ENCODE measurements around the gene ADAP1.

The ADAP1 gene

DNA sequence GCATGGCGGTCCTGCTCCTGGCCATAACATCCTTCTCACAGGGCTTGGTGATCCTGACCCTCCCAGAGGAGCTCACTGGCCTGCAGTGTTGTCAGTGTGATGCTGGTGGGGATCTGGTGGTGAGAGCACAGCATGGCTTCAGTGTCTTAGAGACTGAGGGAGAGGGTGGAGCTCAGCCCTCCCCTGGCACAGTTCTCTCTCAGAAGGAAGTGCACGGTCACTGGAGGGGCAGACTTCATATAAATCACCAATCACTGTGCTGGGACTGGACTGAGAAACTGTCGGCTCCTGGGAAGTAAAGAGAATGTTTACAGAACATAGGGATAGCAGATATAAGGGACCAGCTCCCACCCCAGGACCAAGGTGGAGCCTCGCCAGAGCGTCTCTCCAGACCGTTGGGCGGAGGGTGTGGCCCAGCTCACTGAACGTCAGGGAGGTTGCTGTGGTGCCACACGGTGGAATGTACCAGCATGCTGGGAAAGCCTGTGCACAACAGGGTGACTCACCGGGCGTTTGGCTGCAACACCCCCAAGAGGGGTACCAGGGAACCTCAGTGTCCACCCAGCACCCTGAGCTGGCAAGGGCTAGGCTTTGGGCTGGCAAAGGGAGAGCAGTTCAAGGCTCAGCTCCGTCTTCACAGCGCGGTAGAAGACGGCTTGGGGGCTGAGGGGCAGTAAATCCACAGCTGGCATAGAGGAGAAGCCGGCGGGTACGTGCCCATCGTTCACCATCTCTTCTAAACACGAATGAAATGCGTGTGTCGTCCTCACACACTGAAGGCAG lies 86.9 kb downstream of the ADAP1 start:
- CTCF ChIA-PET: interaction anchor here (1.0 to 1.2 kb wide), 2 partner anchors 79 to 82 kb away, joined by 3 read pairs; no protein-coding TSS in a partner anchor
- H3K4me3 ChIP-seq (ENCODE audit: control insufficient read depth in 1 of 7, extremely low read depth in 1 of 7, insufficient read depth in 4 of 7, low read depth in 2 of 7, low read length in 6 of 7): no peak overlapping the region
- 97% methylated on average over 21 of the region's 22 CpGs for WGBS (ENCODE audit: insufficient coverage)
- no peaks in the 10 kb centered on the region for H3K27me3 ChIP-seq (replicated peaks in 2 of 5; ENCODE audit: control insufficient read depth in 4 of 5, insufficient read depth in 5 of 5, low read length in 4 of 5)
- DNase-seq: no peak
- peaks cover 5 to 49% (median 31%) of the 10 kb centered on the region in 4 experiments for H3K36me3 ChIP-seq (ENCODE audit: control insufficient read depth in 4 of 4, insufficient read depth in 4 of 4, low read length in 3 of 4)
- no peaks in the 10 kb centered on the region for H3K4me1 ChIP-seq (ENCODE audit: control extremely low read depth in 1 of 4, control insufficient read depth in 4 of 4, insufficient read depth in 4 of 4, low read length in 3 of 4)
- H3K9me3 ChIP-seq (ENCODE audit: control extremely low read depth in 1 of 5, control insufficient read depth in 4 of 5, insufficient read depth in 2 of 5, low read depth in 1 of 5, low read length in 4 of 5): no peaks in the 10 kb centered on the region
- no peak overlapping the region for H3K27ac ChIP-seq (ENCODE audit: insufficient read depth in 1 of 2, low read depth in 1 of 2, low read length in 2 of 2, poor library complexity in 1 of 2, severe bottlenecking in 2 of 2)
- POLR2A ChIA-PET: no interaction called here

DNA sequence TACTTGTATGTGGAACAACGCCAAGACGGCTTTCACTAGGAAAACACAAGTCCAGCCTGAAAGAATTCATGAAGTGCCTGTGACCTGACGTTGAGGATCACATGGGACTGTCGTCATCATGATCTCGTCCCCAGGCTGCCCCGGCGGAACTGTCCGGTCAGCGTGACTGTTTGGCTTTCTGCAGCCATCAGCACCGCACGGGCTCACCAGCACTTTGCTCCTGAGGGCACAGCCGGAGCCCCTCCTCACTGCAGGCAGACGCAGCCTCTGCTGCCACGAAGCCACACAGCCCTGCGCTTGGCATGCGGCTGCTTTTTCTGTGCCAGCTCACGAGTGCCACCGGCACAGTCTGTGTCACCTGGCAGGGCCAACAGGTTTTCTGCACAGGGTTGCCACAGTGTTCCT lies 87.5 kb downstream of the ADAP1 start:
- no peaks in the 10 kb centered on the region for H3K4me1 ChIP-seq (ENCODE audit: control extremely low read depth in 1 of 4, control insufficient read depth in 4 of 4, insufficient read depth in 4 of 4, low read length in 3 of 4)
- 98% methylated on average over 18 of the region's 18 CpGs for WGBS (ENCODE audit: insufficient coverage)
- peaks cover 5 to 51% (median 31%) of the 10 kb centered on the region in 4 experiments for H3K36me3 ChIP-seq (ENCODE audit: control insufficient read depth in 4 of 4, insufficient read depth in 4 of 4, low read length in 3 of 4)
- POLR2A ChIA-PET: no interaction called here
- no peak overlapping the region for H3K27ac ChIP-seq (ENCODE audit: insufficient read depth in 1 of 2, low read depth in 1 of 2, low read length in 2 of 2, poor library complexity in 1 of 2, severe bottlenecking in 2 of 2)
- no peaks in the 10 kb centered on the region for H3K9me3 ChIP-seq (ENCODE audit: control extremely low read depth in 1 of 5, control insufficient read depth in 4 of 5, insufficient read depth in 2 of 5, low read depth in 1 of 5, low read length in 4 of 5)
- H3K4me3 ChIP-seq (ENCODE audit: control insufficient read depth in 1 of 7, extremely low read depth in 1 of 7, insufficient read depth in 4 of 7, low read depth in 2 of 7, low read length in 6 of 7): no peak overlapping the region
- no peaks in the 10 kb centered on the region for H3K27me3 ChIP-seq (replicated peaks in 2 of 5; ENCODE audit: control insufficient read depth in 4 of 5, insufficient read depth in 5 of 5, low read length in 4 of 5)
- CTCF ChIA-PET: interaction anchor here (1.0 to 1.2 kb wide), 2 partner anchors 79 to 81 kb away, joined by 3 read pairs; no protein-coding TSS in a partner anchor
- no peak for DNase-seq

DNA sequence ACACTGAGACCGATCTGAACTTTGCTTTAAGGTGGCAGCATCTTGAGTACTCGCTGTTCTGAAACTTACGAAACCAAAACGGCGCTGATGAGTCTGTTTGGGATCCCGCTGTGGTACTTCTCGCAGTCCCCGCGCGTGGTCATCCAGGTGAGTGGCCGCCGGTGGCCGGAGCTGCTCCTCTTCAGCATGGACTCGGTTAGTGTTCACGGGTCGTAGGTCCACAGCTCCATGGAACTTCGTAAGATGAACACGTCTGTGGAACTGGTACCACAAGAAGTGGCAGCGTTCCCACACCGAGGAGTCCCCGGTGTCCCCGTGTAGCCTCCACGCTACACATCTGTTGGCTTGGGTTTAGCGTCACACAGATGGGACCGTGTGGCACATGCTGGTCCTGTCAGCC lies 88.6 kb downstream of the ADAP1 start:
- no peak overlapping the region for H3K27ac ChIP-seq (ENCODE audit: insufficient read depth in 1 of 2, low read depth in 1 of 2, low read length in 2 of 2, poor library complexity in 1 of 2, severe bottlenecking in 2 of 2)
- CTCF ChIA-PET: no interaction called here
- H3K4me3 ChIP-seq (ENCODE audit: control insufficient read depth in 1 of 7, extremely low read depth in 1 of 7, insufficient read depth in 4 of 7, low read depth in 2 of 7, low read length in 6 of 7): no peak overlapping the region
- DNase-seq: no peak
- POLR2A ChIA-PET: interaction anchor here (0.6 kb wide), 1 partner anchor 9 kb away, joined by 3 read pairs; no protein-coding TSS in a partner anchor
- H3K4me1 ChIP-seq (ENCODE audit: control extremely low read depth in 1 of 4, control insufficient read depth in 4 of 4, insufficient read depth in 4 of 4, low read length in 3 of 4): no peaks in the 10 kb centered on the region
- no peaks in the 10 kb centered on the region for H3K27me3 ChIP-seq (replicated peaks in 2 of 5; ENCODE audit: control insufficient read depth in 4 of 5, insufficient read depth in 5 of 5, low read length in 4 of 5)
- 98% methylated on average over 25 of the region's 25 CpGs for WGBS (ENCODE audit: insufficient coverage)
- peaks cover 8 to 59% (median 36%) of the 10 kb centered on the region in 4 experiments for H3K36me3 ChIP-seq (ENCODE audit: control insufficient read depth in 4 of 4, insufficient read depth in 4 of 4, low read length in 3 of 4)
- no peaks in the 10 kb centered on the region for H3K9me3 ChIP-seq (ENCODE audit: control extremely low read depth in 1 of 5, control insufficient read depth in 4 of 5, insufficient read depth in 2 of 5, low read depth in 1 of 5, low read length in 4 of 5)

DNA sequence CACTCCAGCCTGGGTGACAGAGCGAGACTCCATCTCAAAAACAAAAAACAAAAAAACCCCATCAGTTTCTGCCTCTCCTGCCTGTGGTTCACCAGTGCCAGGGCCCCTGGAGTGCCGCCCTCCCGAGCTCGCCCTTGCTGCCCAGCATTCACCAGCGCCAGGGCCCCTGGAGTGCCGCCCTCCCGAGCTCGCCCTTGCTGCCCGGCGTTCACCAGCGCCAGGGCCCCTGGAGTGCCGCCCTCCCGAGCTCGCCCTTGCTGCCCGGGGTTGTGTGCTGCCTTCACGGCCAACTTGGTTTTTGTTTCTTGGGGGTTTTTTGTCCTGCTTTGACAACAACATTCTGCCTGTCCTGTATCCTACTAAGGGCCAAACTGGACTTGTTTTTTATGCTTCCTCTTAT lies 91.4 kb downstream of the ADAP1 start:
- WGBS (ENCODE audit: insufficient coverage): 95% methylated on average over 7 of the region's 16 CpGs
- Histone ChIP-seq H3K27me3 (replicated peaks in 2 of 5; ENCODE audit: control insufficient read depth in 4 of 5, insufficient read depth in 5 of 5, low read length in 4 of 5) (no peaks in the 10 kb centered on the region), H3K4me1 (ENCODE audit: control extremely low read depth in 1 of 4, control insufficient read depth in 4 of 4, insufficient read depth in 4 of 4, low read length in 3 of 4) (no peaks in the 10 kb centered on the region), H3K27ac (ENCODE audit: insufficient read depth in 1 of 2, low read depth in 1 of 2, low read length in 2 of 2, poor library complexity in 1 of 2, severe bottlenecking in 2 of 2) (no peak overlapping the region), H3K4me3 (ENCODE audit: control insufficient read depth in 1 of 7, extremely low read depth in 1 of 7, insufficient read depth in 4 of 7, low read depth in 2 of 7, low read length in 6 of 7) (no peak overlapping the region), H3K9me3 (ENCODE audit: control extremely low read depth in 1 of 5, control insufficient read depth in 4 of 5, insufficient read depth in 2 of 5, low read depth in 1 of 5, low read length in 4 of 5) (no peaks in the 10 kb centered on the region), H3K36me3 (ENCODE audit: control insufficient read depth in 4 of 4, insufficient read depth in 4 of 4, low read length in 3 of 4) (peaks cover 11 to 70% (median 46%) of the 10 kb centered on the region in 4 experiments)
- POLR2A ChIA-PET: no interaction called here
- DNase-seq: no peak
- CTCF ChIA-PET: interaction anchor here (0.8 to 1.2 kb wide), 2 partner anchors 10 to 71 kb away, joined by 3 read pairs; no protein-coding TSS in a partner anchor

DNA sequence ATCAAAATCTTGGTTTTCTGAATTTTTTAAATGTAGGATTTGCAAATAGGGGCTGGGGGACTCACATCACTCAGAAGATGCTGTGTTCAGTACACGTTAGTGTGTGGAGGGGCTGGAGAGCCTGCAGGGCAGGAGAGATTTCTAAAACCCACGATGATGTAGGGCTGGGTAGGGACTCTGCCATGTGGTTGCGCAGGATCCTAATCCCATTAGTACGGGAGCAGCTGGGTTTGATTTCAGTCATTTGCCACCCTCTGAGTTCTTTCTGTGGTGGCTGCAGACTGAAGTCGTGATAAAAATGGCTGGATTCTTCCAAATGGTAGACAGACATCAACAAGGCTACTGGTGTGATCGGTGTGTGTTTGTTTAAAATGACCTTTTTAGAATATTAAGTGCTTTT lies 92.3 kb downstream of the ADAP1 start:
- POLR2A ChIA-PET: no interaction called here
- CTCF ChIA-PET: no interaction called here
- H3K27me3 ChIP-seq (replicated peaks in 2 of 5; ENCODE audit: control insufficient read depth in 4 of 5, insufficient read depth in 5 of 5, low read length in 4 of 5): no peaks in the 10 kb centered on the region
- no peak overlapping the region for H3K27ac ChIP-seq (ENCODE audit: insufficient read depth in 1 of 2, low read depth in 1 of 2, low read length in 2 of 2, poor library complexity in 1 of 2, severe bottlenecking in 2 of 2)
- peaks cover 11 to 67% (median 40%) of the 10 kb centered on the region in 4 experiments for H3K36me3 ChIP-seq (ENCODE audit: control insufficient read depth in 4 of 4, insufficient read depth in 4 of 4, low read length in 3 of 4)
- no peaks in the 10 kb centered on the region for H3K9me3 ChIP-seq (ENCODE audit: control extremely low read depth in 1 of 5, control insufficient read depth in 4 of 5, insufficient read depth in 2 of 5, low read depth in 1 of 5, low read length in 4 of 5)
- no peak overlapping the region for H3K4me3 ChIP-seq (ENCODE audit: control insufficient read depth in 1 of 7, extremely low read depth in 1 of 7, insufficient read depth in 4 of 7, low read depth in 2 of 7, low read length in 6 of 7)
- DNase-seq: no peak
- 100% methylated on average over 5 of the region's 6 CpGs for WGBS (ENCODE audit: insufficient coverage)
- H3K4me1 ChIP-seq (ENCODE audit: control extremely low read depth in 1 of 4, control insufficient read depth in 4 of 4, insufficient read depth in 4 of 4, low read length in 3 of 4): no peaks in the 10 kb centered on the region

DNA sequence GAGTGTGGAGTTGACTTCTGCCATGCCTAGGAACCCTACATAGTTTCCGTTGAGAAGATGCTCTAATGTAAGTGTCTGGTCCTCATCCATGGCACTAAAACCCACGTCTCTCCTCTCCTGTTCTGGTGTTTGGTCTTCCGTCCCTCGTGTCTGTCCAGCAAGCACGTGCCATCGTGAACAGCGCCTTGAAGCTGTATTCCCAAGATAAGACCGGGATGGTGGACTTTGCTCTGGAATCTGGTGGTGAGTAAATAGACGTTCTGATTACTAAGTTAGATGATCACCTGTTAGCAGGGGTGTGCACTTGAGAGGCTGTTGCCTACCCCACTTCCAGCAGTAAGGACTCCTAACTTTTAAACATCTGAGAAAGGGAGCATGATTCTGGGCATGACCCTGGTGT lies 93.3 kb downstream of the ADAP1 start:
- 100% methylated on average over 8 of the region's 9 CpGs for WGBS (ENCODE audit: insufficient coverage)
- Histone ChIP-seq H3K27me3 (replicated peaks in 2 of 5; ENCODE audit: control insufficient read depth in 4 of 5, insufficient read depth in 5 of 5, low read length in 4 of 5) (no peaks in the 10 kb centered on the region), H3K9me3 (ENCODE audit: control extremely low read depth in 1 of 5, control insufficient read depth in 4 of 5, insufficient read depth in 2 of 5, low read depth in 1 of 5, low read length in 4 of 5) (no peaks in the 10 kb centered on the region), H3K27ac (ENCODE audit: insufficient read depth in 1 of 2, low read depth in 1 of 2, low read length in 2 of 2, poor library complexity in 1 of 2, severe bottlenecking in 2 of 2) (no peak overlapping the region), H3K4me3 (ENCODE audit: control insufficient read depth in 1 of 7, extremely low read depth in 1 of 7, insufficient read depth in 4 of 7, low read depth in 2 of 7, low read length in 6 of 7) (no peak overlapping the region), H3K36me3 (ENCODE audit: control insufficient read depth in 4 of 4, insufficient read depth in 4 of 4, low read length in 3 of 4) (peaks cover 11 to 71% (median 39%) of the 10 kb centered on the region in 4 experiments), H3K4me1 (ENCODE audit: control extremely low read depth in 1 of 4, control insufficient read depth in 4 of 4, insufficient read depth in 4 of 4, low read length in 3 of 4) (no peaks in the 10 kb centered on the region)
- ChIA-PET CTCF (interaction anchor here (2.0 kb wide), 1 partner anchor 10 kb away, joined by 4 read pairs; no protein-coding TSS in a partner anchor), POLR2A (no interaction called here)
- no peak for DNase-seq

- POLR2A ChIA-PET: no interaction called here
- Histone ChIP-seq H3K4me1 (ENCODE audit: control extremely low read depth in 1 of 4, control insufficient read depth in 4 of 4, insufficient read depth in 4 of 4, low read length in 3 of 4) (no peaks in the 10 kb centered on the region), H3K9me3 (ENCODE audit: control extremely low read depth in 1 of 5, control insufficient read depth in 4 of 5, insufficient read depth in 2 of 5, low read depth in 1 of 5, low read length in 4 of 5) (no peaks in the 10 kb centered on the region), H3K27ac (ENCODE audit: insufficient read depth in 1 of 2, low read depth in 1 of 2, low read length in 2 of 2, poor library complexity in 1 of 2, severe bottlenecking in 2 of 2) (no peak overlapping the region), H3K36me3 (ENCODE audit: control insufficient read depth in 4 of 4, insufficient read depth in 4 of 4, low read length in 3 of 4) (peaks cover 11 to 70% (median 41%) of the 10 kb centered on the region in 4 experiments), H3K4me3 (ENCODE audit: control insufficient read depth in 1 of 7, extremely low read depth in 1 of 7, insufficient read depth in 4 of 7, low read depth in 2 of 7, low read length in 6 of 7) (no peak overlapping the region), H3K27me3 (replicated peaks in 2 of 5; ENCODE audit: control insufficient read depth in 4 of 5, insufficient read depth in 5 of 5, low read length in 4 of 5) (no peaks in the 10 kb centered on the region)
- 96% methylated on average over 21 of the region's 21 CpGs for WGBS (ENCODE audit: insufficient coverage)
- DNase-seq: no peak
- CTCF ChIA-PET: interaction anchor here (1.1 to 2.0 kb wide), 3 partner anchors 11 to 15 kb away, joined by 4 to 5 read pairs (median 4); partner anchors contain the start of gene GET4
Measured at GRCh38 chr7:860149-860548, 94.3 kb downstream of the ADAP1 start.

Data from common myeloid progenitor, CD34-positive (primary cell).